BE2C (cell line): ENCODE data around the gene PMEL.
"Not testable (repeated sequence)": the region's sequence is repeated elsewhere in the genome, so short reads cannot be mapped to it uniquely, and the experiment has no call there.

Source experiments
- DNase-seq: peaks from one replicate; pipeline ENCODE4 v3.0.0-alpha.2; 2020
- H3K27me3 ChIP-seq: fragments of 250-450 bp; sonication (Bioruptor Pico); 2 replicates; pipeline ENCODE4 v1.5.1; 2020; ENCODE audit warnings: mild to moderate bottlenecking
- H3K36me3 ChIP-seq: fragments of 250-450 bp; sonication (Bioruptor Pico); 2 replicates; pipeline ENCODE4 v1.5.1; 2020; ENCODE audit warnings: mild to moderate bottlenecking
- H3K4me1 ChIP-seq: fragments of 250-450 bp; sonication (Bioruptor Pico); 2 replicates; pipeline ENCODE4 v1.5.1; 2020
- H3K4me3 ChIP-seq: 2 replicates; pipeline ENCODE4 v1.5.1; 2011; ENCODE audit warnings: low read depth, low read length
- H3K9me3 ChIP-seq: fragments of 250-450 bp; sonication (Bioruptor Pico); 2 replicates; pipeline ENCODE4 v1.5.1; 2020
- CTCF ChIP-seq: IDR thresholded peaks from 2 replicates; pipeline ENCODE4 v1.5.1; 2012; ENCODE audit warnings: mild to moderate bottlenecking, low read depth, low read length

PMEL gene

GRCh38 chr12:55985341-55985740 lies 19.5 kb upstream of the PMEL start:
- Histone ChIP-seq H3K27me3 (no peaks in the 10 kb centered on the region), H3K36me3 (peaks cover 18% of the 10 kb centered on the region), H3K9me3 (no peaks in the 10 kb centered on the region), H3K4me3 (no peak overlapping the region), H3K4me1 (no peaks in the 10 kb centered on the region)
- TF ChIP-seq CTCF = no peak
- DNase-seq = no peak

- DNase-seq = no peak
- peaks cover 13% of the 10 kb centered on the region for H3K36me3 ChIP-seq
- no peak for TF ChIP-seq CTCF
Observed at GRCh38 chr12:55984861-55985260, 19.0 kb upstream of the PMEL start.

GRCh38 chr12:55983232-55983842 lies 17.5 kb upstream of the PMEL start:
- Histone ChIP-seq H3K9me3 (no peaks in the 10 kb centered on the region), H3K27me3 (no peaks in the 10 kb centered on the region), H3K4me3 (no peak overlapping the region), H3K4me1 (no peaks in the 10 kb centered on the region), H3K36me3 (peaks cover 6% of the 10 kb centered on the region; the same call in 1 of the 2 replicates)
- no peak for TF ChIP-seq CTCF
- DNase-seq = no peak

More at GRCh38 chr12:55984861-55985260, 19.0 kb upstream of the PMEL start:
- no peak overlapping the region for H3K4me3 ChIP-seq
- H3K4me1 ChIP-seq = no peaks in the 10 kb centered on the region
- H3K9me3 ChIP-seq = no peaks in the 10 kb centered on the region
- H3K27me3 ChIP-seq = no peaks in the 10 kb centered on the region

GRCh38 chr12:55982319-55982936 lies 16.6 kb upstream of the PMEL start:
- TF ChIP-seq CTCF = no peak
- no peaks in the 10 kb centered on the region for H3K27me3 ChIP-seq
- H3K4me1 ChIP-seq = no peaks in the 10 kb centered on the region
- no peak for DNase-seq
- H3K36me3 ChIP-seq = no peaks in the 10 kb centered on the region
- no peaks in the 10 kb centered on the region for H3K9me3 ChIP-seq
- H3K4me3 ChIP-seq = no peak overlapping the region

- H3K4me1 ChIP-seq, H3K36me3 ChIP-seq, H3K4me3 ChIP-seq, H3K9me3 ChIP-seq, H3K27me3 ChIP-seq, DNase-seq: not testable (repeated sequence)
Observed at GRCh38 chr12:55981882-55982281, 16.0 kb upstream of the PMEL start.

GRCh38 chr12:55979069-55979468 lies 13.2 kb upstream of the PMEL start:
- DNase-seq = no peak
- no peak overlapping the region for H3K4me3 ChIP-seq
- no peak for TF ChIP-seq CTCF
- no peaks in the 10 kb centered on the region for H3K9me3 ChIP-seq
- H3K27me3 ChIP-seq = no peaks in the 10 kb centered on the region
- H3K36me3 ChIP-seq = no peaks in the 10 kb centered on the region
- H3K4me1 ChIP-seq = no peaks in the 10 kb centered on the region

GRCh38 chr12:55978393-55978792 lies 12.6 kb upstream of the PMEL start:
- Histone ChIP-seq H3K4me1 (no peaks in the 10 kb centered on the region), H3K27me3 (no peaks in the 10 kb centered on the region), H3K4me3 (no peak overlapping the region), H3K36me3 (no peaks in the 10 kb centered on the region), H3K9me3 (no peaks in the 10 kb centered on the region)
- no peak for TF ChIP-seq CTCF
- no peak for DNase-seq
